ENCODE results near the gene DHRSX.

The DHRSX gene

DNA sequence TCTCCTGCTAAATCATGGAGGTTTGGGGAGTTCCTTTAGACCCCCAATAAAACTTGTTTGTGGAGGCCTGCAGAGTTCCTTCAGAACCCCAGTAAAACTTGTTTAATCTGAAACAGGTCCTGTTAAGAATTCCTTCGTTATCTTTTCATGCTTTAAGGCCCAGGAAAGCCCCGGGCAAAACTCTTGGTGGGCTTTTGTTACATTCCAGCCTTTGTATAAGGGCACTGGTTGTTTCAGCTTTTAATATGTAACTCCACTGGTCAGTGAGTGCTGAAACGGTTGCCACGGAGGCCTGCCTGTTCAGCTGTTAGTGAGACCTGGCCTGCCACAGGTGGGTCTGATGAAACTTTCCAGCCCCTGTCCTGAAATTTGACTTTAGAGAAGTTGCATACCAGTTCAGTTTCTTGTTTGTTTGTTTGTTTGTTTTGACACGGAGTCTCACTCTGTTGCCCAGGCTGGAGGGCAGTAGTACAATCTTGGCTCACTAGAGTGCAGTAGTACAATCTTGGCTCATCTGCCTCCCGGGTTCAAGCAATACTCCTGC, 12.4 kb upstream of the DHRSX start:
- no peaks in the 10 kb centered on the region for H3K9me3 ChIP-seq (ENCODE audit: control insufficient read depth, insufficient read depth, low read depth, low read length)
- no peaks in the 10 kb centered on the region for H3K4me1 ChIP-seq (ENCODE audit: control insufficient read depth, insufficient read depth, low read length)
- POLR2A ChIA-PET, result no interaction called here
- CTCF ChIA-PET, result no interaction called here
- no peaks in the 10 kb centered on the region for H3K36me3 ChIP-seq (ENCODE audit: control insufficient read depth in 2 of 2, insufficient read depth in 1 of 2, low read length in 2 of 2)
- no peak overlapping the region for H3K27ac ChIP-seq (ENCODE audit: extremely low read depth, low read depth, low read length)
- peak; percentile 49; the same call in 1 of the 2 replicates for TF ChIP-seq SCRT1 (tag by site-specific recombination; IDR thresholded peaks at IDR 0.05; ENCODE audit: borderline replicate concordance)
- TF ChIP-seq ZNF354C (tag by site-specific recombination; IDR thresholded peaks at IDR 0.05; ENCODE audit: borderline replicate concordance, low read depth), result no peak
- no peak for TF ChIP-seq GLIS1 (tag by site-specific recombination; IDR thresholded peaks at IDR 0.05)
- peak; percentile 72 for TF ChIP-seq SCRT2 (tag by site-specific recombination; IDR thresholded peaks at IDR 0.05)
- no peak overlapping the region for H3K4me3 ChIP-seq (ENCODE audit: low read depth, low read length)

DNA sequence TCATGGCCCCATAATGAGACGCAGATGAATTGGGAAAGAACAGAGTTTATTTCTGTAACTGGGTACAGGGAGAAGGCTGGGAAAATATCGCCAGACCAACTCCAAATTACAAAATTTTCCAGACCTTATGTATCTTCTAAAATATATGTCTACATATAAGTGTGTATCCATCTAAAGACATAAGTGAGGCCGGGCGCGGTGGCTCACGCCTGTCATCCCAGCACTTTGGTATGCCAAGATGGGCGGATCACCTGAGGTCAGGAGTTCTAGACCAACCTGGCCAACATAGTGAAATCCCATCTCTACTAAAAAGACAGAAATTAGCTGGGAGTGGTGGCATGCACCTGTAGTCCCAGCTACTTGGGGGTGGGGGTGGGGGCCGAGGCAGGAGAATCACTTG, 11.7 kb upstream of the DHRSX start:
- H3K4me1 ChIP-seq (ENCODE audit: control insufficient read depth, insufficient read depth, low read length), result no peaks in the 10 kb centered on the region
- no peaks in the 10 kb centered on the region for H3K36me3 ChIP-seq (ENCODE audit: control insufficient read depth in 2 of 2, insufficient read depth in 1 of 2, low read length in 2 of 2)
- ChIA-PET CTCF (no interaction called here), POLR2A (no interaction called here)
- no peaks in the 10 kb centered on the region for H3K9me3 ChIP-seq (ENCODE audit: control insufficient read depth, insufficient read depth, low read depth, low read length)
- H3K4me3 ChIP-seq (ENCODE audit: low read depth, low read length), result no peak overlapping the region
- H3K27ac ChIP-seq (ENCODE audit: extremely low read depth, low read depth, low read length), result no peak overlapping the region
- TF ChIP-seq ZBTB49 (tag by site-specific recombination; IDR thresholded peaks at IDR 0.05; ENCODE audit: low read depth), result no peak
- TF ChIP-seq, protein P1, sequence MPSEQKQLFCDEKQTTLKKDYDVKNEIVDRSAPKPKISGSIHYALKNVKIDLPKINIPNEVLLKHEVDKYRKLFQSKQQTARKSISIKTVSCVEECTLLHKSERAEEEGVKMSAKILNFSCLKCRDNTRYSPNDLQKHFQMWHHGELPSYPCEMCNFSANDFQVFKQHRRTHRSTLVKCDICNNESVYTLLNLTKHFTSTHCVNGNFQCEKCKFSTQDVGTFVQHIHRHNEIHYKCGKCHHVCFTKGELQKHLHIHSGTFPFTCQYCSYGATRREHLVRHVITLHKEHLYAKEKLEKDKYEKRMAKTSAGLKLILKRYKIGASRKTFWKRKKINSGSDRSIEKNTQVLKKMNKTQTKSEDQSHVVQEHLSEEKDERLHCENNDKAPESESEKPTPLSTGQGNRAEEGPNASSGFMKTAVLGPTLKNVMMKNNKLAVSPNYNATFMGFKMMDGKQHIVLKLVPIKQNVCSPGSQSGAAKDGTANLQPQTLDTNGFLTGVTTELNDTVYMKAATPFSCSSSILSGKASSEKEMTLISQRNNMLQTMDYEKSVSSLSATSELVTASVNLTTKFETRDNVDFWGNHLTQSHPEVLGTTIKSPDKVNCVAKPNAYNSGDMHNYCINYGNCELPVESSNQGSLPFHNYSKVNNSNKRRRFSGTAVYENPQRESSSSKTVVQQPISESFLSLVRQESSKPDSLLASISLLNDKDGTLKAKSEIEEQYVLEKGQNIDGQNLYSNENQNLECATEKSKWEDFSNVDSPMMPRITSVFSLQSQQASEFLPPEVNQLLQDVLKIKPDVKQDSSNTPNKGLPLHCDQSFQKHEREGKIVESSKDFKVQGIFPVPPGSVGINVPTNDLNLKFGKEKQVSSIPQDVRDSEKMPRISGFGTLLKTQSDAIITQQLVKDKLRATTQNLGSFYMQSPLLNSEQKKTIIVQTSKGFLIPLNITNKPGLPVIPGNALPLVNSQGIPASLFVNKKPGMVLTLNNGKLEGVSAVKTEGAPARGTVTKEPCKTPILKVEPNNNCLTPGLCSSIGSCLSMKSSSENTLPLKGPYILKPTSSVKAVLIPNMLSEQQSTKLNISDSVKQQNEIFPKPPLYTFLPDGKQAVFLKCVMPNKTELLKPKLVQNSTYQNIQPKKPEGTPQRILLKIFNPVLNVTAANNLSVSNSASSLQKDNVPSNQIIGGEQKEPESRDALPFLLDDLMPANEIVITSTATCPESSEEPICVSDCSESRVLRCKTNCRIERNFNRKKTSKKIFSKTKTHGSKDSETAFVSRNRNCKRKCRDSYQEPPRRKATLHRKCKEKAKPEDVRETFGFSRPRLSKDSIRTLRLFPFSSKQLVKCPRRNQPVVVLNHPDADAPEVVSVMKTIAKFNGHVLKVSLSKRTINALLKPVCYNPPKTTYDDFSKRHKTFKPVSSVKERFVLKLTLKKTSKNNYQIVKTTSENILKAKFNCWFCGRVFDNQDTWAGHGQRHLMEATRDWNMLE (tag by site-specific recombination; conservative IDR thresholded peaks at IDR 0.05; ENCODE audit: low read depth), result no peak
- TF ChIP-seq YY1 (tag by site-specific recombination; IDR thresholded peaks at IDR 0.05), result no peak
- no peak for TF ChIP-seq IKZF3 (tag by site-specific recombination; IDR thresholded peaks at IDR 0.05)
- TF ChIP-seq, protein P2, sequence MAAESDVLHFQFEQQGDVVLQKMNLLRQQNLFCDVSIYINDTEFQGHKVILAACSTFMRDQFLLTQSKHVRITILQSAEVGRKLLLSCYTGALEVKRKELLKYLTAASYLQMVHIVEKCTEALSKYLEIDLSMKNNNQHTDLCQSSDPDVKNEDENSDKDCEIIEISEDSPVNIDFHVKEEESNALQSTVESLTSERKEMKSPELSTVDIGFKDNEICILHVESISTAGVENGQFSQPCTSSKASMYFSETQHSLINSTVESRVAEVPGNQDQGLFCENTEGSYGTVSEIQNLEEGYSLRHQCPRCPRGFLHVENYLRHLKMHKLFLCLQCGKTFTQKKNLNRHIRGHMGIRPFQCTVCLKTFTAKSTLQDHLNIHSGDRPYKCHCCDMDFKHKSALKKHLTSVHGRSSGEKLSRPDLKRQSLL (tag by site-specific recombination; IDR thresholded peaks at IDR 0.05), result no peak
- TF ChIP-seq, protein P3, sequence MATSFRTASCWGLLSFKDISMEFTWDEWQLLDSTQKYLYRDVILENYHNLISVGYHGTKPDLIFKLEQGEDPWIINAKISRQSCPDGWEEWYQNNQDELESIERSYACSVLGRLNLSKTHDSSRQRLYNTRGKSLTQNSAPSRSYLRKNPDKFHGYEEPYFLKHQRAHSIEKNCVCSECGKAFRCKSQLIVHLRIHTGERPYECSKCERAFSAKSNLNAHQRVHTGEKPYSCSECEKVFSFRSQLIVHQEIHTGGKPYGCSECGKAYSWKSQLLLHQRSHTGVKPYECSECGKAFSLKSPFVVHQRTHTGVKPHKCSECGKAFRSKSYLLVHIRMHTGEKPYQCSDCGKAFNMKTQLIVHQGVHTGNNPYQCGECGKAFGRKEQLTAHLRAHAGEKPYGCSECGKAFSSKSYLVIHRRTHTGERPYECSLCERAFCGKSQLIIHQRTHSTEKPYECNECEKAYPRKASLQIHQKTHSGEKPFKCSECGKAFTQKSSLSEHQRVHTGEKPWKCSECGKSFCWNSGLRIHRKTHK (tag by site-specific recombination; IDR thresholded peaks at IDR 0.05), result no peak
- TF ChIP-seq, protein P4, sequence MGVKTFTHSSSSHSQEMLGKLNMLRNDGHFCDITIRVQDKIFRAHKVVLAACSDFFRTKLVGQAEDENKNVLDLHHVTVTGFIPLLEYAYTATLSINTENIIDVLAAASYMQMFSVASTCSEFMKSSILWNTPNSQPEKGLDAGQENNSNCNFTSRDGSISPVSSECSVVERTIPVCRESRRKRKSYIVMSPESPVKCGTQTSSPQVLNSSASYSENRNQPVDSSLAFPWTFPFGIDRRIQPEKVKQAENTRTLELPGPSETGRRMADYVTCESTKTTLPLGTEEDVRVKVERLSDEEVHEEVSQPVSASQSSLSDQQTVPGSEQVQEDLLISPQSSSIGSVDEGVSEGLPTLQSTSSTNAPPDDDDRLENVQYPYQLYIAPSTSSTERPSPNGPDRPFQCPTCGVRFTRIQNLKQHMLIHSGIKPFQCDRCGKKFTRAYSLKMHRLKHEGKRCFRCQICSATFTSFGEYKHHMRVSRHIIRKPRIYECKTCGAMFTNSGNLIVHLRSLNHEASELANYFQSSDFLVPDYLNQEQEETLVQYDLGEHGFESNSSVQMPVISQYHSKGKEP (tag by site-specific recombination; IDR thresholded peaks at IDR 0.05), result no peak
- TF ChIP-seq, protein P5, sequence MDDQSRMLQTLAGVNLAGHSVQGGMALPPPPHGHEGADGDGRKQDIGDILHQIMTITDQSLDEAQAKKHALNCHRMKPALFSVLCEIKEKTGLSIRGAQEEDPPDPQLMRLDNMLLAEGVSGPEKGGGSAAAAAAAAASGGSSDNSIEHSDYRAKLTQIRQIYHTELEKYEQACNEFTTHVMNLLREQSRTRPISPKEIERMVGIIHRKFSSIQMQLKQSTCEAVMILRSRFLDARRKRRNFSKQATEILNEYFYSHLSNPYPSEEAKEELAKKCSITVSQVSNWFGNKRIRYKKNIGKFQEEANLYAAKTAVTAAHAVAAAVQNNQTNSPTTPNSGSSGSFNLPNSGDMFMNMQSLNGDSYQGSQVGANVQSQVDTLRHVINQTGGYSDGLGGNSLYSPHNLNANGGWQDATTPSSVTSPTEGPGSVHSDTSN (CRISPR knock-in tag; IDR thresholded peaks at IDR 0.05), result no peak
- no peak for TF ChIP-seq ZNF514 (tag by site-specific recombination; IDR thresholded peaks at IDR 0.05)
- TF ChIP-seq ZNF2 (tag by site-specific recombination; IDR thresholded peaks at IDR 0.05), result no peak
- TF ChIP-seq ZNF555 (tag by site-specific recombination; conservative IDR thresholded peaks at IDR 0.05), result no peak
- TF ChIP-seq ZNF837 (tag by site-specific recombination; IDR thresholded peaks at IDR 0.05), result no peak

All from HEK293 (cell line).